Coronary artery (tissue), 2 donors: ENCODE data around the gene DPYD.

Source experiments
- DNase-seq: peaks from one replicate; pipeline ENCODE4 v3.0.0-alpha.2; 2017; ENCODE audit warnings: low spot score
- H3K27ac ChIP-seq, 2 donors: fragments of 200-600 bp; sonication (generic); one replicate each; pipeline ENCODE4 v1.5.1; 2016 to 2019
- H3K4me3 ChIP-seq: fragments of 200-600 bp; sonication (generic); 2 replicates; pipeline ENCODE4 v1.5.1; 2016; ENCODE audit warnings: mild to moderate bottlenecking, moderate library complexity
- TF ChIP-seq, protein P1 (sequence below): fragments of 200-600 bp; sonication (generic); IDR thresholded peaks from one replicate; pipeline ENCODE4 v1.5.1; 2019; ENCODE audit warnings: antibody characterized with exemption

The DPYD gene

DNA sequence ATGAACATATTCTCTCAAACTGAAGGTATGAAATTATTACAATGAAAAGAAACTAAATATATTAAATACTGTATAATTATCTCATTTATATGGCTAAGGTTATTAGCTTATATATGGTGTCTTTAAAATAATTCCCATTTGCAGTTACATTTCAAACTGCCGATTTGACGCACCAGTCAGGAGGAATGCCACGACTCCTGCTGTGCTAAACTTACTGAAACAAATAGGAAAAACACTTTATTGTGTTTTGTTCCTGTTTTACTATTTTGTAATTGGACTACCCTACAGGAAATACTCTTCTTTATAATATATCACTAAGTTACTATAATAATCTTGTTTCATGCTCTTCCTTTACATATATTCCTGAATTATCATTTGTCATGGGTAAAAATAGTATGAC is 117.8 kb downstream of the DPYD start:
- Histone ChIP-seq H3K27ac (no peak overlapping the region), H3K4me3 (no peak overlapping the region)
- DNase-seq, result no peak
- TF ChIP-seq, protein P1, sequence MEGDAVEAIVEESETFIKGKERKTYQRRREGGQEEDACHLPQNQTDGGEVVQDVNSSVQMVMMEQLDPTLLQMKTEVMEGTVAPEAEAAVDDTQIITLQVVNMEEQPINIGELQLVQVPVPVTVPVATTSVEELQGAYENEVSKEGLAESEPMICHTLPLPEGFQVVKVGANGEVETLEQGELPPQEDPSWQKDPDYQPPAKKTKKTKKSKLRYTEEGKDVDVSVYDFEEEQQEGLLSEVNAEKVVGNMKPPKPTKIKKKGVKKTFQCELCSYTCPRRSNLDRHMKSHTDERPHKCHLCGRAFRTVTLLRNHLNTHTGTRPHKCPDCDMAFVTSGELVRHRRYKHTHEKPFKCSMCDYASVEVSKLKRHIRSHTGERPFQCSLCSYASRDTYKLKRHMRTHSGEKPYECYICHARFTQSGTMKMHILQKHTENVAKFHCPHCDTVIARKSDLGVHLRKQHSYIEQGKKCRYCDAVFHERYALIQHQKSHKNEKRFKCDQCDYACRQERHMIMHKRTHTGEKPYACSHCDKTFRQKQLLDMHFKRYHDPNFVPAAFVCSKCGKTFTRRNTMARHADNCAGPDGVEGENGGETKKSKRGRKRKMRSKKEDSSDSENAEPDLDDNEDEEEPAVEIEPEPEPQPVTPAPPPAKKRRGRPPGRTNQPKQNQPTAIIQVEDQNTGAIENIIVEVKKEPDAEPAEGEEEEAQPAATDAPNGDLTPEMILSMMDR, result no peak

DNA sequence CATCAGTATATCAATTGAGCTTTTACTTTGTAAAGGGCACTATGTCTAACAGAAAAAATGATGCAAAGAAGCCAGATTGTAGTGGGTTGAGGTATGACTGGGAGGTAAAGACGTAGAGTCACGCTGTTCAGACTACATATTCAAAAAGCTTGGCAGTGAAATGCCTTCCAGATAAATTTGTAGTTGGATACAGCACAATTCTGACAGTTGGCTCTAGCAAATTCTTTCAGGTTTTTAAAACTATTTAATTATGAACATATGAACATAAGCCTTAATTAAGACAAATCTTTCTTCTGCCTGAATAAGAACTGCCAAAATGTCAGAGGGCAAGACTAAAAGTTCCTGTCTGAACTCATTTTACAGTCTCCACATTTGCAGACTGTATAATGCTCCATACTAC is 118.8 kb downstream of the DPYD start:
- Histone ChIP-seq H3K4me3 (no peak overlapping the region), H3K27ac (no peak overlapping the region)
- no peak for DNase-seq
- TF ChIP-seq, protein P1, result no peak

DNA sequence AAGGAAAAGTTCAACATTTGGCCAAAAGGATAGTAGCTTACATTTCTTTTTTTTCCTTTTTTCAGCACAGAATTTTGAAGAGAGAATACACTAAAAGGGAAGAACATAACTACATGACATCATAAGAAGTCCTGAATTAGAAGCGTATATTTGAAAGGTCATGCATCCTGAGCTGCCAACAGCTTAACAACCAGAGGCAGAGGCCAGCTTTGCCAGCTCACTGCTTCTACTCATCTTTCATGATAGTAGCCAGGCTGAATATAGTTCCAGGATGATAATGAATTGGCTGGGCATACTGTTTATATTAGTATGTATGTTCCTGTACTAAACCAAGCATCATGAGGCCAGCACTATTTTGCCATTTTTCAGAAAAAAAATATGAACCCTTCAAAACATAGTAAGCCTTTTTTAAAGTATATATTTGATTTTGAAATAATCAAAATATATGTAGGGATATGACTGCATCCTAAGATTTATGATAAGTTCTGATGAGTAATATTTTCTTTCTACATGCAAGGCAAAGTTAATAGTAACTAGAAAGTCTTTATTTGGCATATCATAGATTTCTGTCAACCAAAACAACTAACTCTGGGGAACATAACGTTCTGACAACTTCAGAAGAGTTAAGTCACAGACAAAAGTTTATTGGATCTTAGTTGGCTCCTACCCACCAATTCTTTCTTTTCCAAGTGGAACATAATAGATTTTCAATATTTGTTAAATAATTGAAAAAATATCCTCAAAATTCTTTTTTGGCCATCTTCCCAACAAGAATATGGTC is 123.2 kb downstream of the DPYD start:
- peak overlapping the region; percentile 8 to 15 for H3K27ac ChIP-seq
- DNase-seq, result no peak
- TF ChIP-seq, protein P1, result no peak

DNA sequence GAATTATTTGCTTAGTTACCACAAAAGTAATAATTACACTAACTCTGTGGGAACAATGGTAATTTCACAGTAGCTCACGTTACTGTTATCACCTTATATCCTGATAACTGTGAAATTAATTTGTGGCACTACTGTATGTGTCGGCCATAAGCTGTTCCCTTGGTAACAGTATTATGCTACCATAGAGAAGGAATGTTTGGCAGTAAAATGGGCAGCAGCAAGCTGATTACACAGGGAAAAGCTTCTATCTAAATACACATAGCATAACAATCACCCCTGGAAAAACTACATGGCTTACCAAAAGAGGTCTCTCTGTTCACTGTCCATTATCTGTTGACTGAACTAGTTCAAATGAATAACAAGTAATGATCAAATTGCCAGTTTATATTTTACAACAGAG is 124.1 kb downstream of the DPYD start:
- H3K4me3 ChIP-seq, result no peak overlapping the region
- TF ChIP-seq, protein P1, result no peak
- DNase-seq, result no peak
- H3K27ac ChIP-seq, result no peak overlapping the region

More for the DNA sequence above, 123.2 kb downstream of the DPYD start:
- no peak overlapping the region for H3K4me3 ChIP-seq

DNA sequence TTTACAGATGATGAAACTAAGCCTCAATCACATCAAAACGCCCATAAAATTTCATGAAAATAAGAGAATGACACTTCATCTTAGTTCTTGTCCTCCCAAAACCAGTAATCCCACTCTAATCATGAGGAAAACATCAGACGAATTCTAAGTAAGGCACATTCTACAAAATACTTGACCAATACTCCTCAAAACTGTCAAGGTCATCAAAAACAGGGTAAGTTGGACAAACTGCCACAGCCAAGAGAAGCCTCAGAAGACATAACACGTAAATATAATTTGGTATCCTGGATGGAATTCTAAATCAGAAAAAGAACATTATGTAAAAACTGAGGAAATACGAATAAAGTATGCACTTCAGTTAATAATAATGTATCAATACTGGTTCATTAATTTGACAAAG is 128.2 kb downstream of the DPYD start:
- Histone ChIP-seq H3K4me3 (no peak overlapping the region), H3K27ac (no peak overlapping the region)
- DNase-seq, result no peak
- TF ChIP-seq, protein P1, result no peak

DNA sequence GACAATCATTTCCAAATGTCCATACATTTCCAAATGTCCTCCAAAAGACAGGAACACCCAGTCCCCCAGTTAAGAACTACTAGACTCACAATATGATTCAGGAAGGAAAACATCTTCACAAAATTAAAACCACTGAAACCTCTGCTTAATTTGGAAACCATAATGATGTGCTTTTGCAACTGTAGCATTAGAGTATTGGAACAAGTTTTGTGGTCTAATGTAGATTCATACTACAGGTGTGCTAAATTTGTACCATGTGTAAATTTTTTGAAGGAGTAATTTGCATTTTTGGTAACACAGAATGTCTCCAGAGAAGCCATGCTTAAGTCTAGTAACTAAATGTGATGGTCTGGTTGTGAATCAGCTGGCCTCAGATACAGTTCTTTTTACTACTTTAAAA is 129.6 kb downstream of the DPYD start:
- H3K27ac ChIP-seq, result no peak overlapping the region
- H3K4me3 ChIP-seq, result no peak overlapping the region
- DNase-seq, result no peak
- TF ChIP-seq, protein P1, result no peak

DNA sequence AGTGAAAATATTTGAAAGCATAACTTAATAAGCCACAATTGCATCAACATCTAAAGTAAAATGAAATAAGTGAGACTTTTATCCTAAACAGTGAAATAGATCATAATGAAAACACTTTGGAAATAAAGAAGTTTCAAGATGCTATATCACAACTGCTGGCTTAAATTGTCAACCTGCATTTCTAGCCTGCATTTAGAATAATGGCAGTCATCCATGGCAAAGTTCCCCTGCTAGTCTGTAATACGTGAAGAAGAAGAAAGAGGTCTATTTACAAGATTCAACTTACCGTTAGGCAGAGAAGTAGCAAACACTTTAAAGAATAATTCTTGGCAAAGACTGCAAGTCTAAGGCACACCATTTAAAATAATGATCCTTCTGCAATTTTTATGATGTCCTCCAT is 133.6 kb downstream of the DPYD start:
- TF ChIP-seq, protein P1, result no peak
- Histone ChIP-seq H3K27ac (no peak overlapping the region), H3K4me3 (no peak overlapping the region)
- no peak for DNase-seq
